Measurements from ENCODE around the gene DENND1A.

DNA sequence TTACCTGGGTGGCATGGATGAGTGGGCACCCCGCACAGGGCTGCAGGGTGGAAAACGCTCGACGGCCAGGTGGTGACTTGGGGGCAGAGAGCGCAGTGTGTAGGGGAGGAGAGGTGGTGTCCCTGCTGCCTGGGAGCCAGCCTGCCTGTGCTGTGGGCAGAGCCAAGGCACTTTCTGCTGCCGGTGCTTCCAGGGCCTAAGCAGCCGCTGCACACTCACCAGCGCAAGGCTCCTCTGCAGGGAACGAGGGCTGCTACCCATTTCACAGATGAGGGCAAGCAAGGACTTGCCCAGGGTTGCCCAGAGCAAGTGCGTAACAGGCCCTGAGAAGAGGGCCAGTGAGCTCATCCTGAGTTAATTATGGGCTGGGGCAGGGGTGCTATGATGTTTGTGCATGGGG is 511.4 kb downstream of the DENND1A start:
- TF ChIP-seq CTCF (IDR thresholded peaks at IDR 0.05) (no peak), POLR2AphosphoS5 (IDR thresholded peaks at IDR 0.05) (no peak), POLR2A (IDR thresholded peaks at IDR 0.05; ENCODE audit: low read depth) (no peak)
